Endometrial microvascular endothelial cells (primary cell): Measurements from ENCODE around the gene TMEM86A. TPM values are rescaled to one million over a fixed set of nuclear protein-coding genes. Genes with fewer than 3 reads are reported as not detected.

Source experiments
- in situ Hi-C: cut with HindIII; loops from 2 replicates; pipeline ENCODE4 v1.10.0; 2017; ENCODE audit warnings: low sequenced_read_pairs, low pct_unique_long_range_greater_than_20kb; ENCODE audit errors: inconsistent ontology term
- total RNA-seq: library from RNA; depleted of rRNA; stranded (reverse); fragments of >200 nt; gene quantifications from one replicate; pipeline ENCODE4 v1.2.3, GENCODE V29; 2015; ENCODE audit errors: inconsistent ontology term

The TMEM86A gene
- total RNA-seq, 1 donor from 2014 or later: 0.46 TPM

DNA sequence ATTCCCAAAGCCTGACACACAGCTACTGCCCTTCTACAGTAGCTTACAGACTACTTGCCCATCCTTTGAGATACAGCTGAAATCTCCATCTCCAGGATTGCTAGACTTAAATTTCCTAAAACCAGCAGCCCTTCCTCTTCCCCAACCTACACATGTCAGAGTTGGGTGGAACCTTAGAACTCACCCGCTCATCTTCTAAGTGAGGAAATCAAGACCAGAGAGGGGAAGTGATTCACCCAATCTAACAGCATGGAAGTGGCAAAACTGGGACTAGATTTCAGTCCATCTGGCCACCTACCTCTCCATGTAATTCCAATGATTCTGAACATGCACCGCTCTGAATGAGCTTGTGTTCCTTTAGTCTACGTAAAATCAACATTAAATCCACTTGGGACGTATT, 1.0 kb upstream of the TMEM86A start:
- in situ Hi-C loops: no loop called here

DNA sequence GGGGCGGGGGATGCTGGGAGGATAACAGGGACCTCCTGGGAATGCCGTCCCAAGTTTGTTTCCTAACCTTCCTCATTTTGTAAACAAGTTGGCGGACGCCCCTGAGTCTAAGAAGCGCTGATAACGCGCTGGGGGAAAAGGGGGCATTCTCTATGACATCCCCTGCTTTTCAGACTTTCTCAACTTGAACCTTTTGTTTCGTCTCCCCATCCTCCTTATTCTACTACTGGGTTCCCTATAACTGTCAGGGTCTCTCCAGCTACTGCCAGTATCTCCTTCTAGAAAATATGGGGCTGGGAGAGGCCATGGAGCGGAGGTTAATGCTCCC, 654 bp downstream of the TMEM86A start:
- in situ Hi-C loops: no loop called here

GRCh38 chr11:18699848-18700261, 1.3 kb downstream of the TMEM86A start:
- in situ Hi-C loops: no loop called here

GRCh38 chr11:18700375-18700774, 1.8 kb downstream of the TMEM86A start:
- in situ Hi-C loops: no loop called here

DNA sequence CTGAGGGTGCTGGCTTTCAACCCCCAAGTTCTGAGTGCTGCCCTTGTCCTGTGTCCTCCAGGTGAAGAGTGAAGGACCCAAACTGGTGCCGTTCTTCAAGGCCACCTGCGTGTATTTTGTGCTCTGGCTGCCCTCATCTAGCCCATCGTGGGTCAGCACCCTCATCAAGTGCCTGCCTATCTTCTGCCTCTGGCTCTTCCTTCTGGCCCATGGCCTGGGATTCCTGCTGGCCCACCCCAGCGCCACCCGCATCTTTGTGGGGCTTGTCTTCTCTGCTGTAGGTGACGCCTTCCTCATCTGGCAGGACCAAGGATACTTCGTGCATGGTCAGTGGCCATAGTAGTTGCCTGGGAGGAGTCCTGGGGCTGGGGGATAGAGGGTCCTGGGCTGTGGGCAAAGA, 2.3 kb downstream of the TMEM86A start:
- in situ Hi-C loops: no loop called here

DNA sequence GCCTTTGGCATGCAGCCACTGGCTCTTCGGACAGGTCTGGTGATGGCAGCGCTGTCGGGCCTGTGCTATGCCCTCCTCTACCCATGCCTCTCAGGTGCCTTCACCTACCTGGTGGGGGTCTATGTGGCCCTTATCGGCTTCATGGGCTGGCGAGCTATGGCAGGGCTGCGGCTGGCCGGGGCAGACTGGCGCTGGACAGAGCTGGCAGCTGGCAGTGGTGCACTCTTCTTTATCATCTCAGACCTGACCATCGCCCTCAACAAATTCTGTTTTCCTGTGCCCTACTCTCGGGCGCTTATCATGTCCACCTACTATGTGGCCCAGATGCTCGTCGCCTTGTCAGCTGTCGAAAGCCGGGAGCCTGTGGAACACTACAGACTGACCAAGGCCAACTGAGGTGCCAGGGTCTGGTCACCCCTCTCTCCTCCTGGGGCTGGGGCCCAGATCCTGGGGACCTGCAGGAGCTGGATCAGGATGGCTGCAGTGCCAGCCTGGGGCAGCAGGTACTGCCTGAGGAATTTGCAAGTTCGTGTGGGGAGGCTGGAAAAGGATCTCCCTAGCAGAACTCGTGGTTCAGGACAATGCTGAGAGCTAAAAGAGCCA, 3.1 kb downstream of the TMEM86A start:
- in situ Hi-C loops: no loop called here

DNA sequence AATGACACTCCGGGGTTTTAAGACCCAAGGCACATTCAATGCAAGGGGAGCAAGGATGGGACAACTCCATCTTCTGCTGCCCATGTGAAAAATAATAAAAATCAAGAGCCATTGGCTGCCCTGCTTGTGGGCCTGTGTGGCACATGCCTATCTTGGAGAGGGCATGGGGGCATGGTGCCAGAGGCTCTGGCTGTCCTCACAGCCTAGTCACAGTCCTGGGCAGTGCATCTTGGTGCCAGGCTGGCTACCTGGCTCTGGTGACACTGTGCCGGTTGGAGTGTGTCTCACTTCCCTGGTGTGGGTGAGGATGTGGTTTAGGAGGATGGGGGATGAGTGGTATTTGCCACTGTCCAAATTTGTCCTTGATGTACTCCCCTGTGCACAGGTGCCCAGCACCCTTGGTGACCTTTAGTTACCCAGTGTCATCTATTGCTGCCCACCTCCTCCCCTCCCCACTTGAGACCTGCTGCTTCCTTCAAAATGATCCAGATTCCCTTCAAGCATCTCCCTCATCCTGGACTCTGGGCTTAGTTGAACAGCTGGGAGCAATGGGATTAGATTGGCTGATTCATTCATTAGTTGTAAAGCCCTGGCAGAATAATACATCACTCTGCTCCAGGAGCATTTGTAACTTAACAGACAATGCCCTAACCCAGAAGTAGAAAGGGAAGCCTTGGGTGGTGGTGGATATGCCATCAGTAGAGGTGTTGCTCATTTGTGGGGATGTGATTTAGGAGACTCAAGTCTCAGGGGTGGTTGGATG, 4.6 kb downstream of the TMEM86A start:
- in situ Hi-C loops: no loop called here

- in situ Hi-C loops: no loop called here
Measured at GRCh38 chr11:18704045-18704645, 5.6 kb downstream of the TMEM86A start.

DNA sequence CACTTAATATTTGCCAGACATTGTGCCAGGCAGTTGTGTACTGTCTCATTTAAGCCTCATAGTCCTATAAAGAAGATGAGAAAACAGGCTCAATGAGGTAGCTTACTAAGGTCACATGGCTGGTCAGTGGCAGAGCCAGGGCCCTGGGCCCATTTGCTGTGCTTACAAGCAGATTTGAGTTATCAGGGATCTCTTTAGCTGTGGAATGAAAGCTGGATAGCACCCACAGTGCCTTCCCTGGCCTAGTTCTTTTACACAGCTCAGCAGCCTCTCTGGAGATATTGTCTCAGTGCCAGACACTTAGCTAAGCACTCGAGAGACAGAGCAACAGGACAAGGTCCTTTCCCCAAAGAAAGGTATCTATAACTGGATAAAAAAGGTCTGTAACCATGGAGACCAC, 6.1 kb downstream of the TMEM86A start:
- in situ Hi-C loops: no loop called here

DNA sequence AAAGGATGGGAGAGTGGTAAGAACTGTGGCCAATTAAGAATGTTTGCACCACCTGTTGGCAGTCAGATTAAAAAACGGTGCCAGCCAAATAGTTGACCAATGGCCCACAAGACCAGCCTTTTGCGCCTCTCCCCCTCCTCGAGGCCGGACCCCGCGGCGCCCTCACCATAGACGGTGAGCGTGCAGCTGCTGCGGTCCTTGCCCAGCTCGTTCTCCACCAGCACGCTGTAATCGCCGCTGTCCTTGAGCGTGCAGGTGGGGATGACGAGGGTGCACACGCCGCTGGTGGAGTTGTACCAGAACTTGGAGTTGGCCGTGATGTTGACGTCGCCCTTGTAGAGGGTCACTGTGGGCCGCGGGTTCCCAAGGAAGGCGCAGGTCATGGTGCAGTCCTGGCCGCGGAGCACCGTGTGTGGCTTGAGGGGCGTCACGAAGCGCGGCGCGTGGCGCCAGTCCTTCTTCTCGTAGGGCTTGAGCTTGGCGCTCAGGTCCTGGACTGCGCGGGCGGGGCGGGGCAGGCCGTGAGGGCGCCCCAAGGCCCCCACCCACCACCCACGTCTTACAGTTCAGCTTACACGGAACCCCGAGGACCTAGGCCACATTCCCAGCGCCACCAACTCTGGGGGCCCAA, 7.2 kb downstream of the TMEM86A start:
- in situ Hi-C loops: no loop called here

GRCh38 chr11:18706330-18707243, 8.0 kb downstream of the TMEM86A start:
- in situ Hi-C loops: no loop called here

GRCh38 chr11:18707811-18708340, 9.3 kb downstream of the TMEM86A start:
- in situ Hi-C loops: no loop called here

DNA sequence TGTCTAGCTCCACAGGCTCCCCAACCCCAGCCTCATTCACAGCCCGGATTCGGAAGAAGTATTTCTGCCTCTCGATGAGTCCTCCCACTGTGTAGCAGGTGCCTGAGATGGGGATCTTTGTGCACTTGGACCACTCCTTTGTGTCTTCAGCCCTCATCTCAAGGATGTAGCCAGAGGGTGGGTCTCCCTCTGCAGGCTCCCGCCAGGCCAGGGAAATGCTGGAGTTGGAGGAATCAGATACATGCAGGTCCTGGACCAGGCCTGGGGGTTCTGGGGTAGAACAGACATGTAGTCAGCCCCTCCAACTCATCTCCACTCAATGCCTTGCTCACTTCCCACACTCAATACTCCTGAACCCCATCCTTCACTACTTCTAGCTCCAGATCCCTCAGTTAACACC, 10.8 kb downstream of the TMEM86A start:
- in situ Hi-C loops: no loop called here

- in situ Hi-C loops: no loop called here
Measured at GRCh38 chr11:18710545-18710944, 12.0 kb downstream of the TMEM86A start.

- in situ Hi-C loops: no loop called here
Measured at GRCh38 chr11:18713646-18714442, 15.3 kb downstream of the TMEM86A start.

GRCh38 chr11:18714443-18714780, 15.8 kb downstream of the TMEM86A start:
- in situ Hi-C loops: no loop called here

- in situ Hi-C loops: no loop called here
Measured at GRCh38 chr11:18715476-18715875, 16.9 kb downstream of the TMEM86A start.
